ENCODE results near the gene LDLRAD4.

LDLRAD4 gene

DNA sequence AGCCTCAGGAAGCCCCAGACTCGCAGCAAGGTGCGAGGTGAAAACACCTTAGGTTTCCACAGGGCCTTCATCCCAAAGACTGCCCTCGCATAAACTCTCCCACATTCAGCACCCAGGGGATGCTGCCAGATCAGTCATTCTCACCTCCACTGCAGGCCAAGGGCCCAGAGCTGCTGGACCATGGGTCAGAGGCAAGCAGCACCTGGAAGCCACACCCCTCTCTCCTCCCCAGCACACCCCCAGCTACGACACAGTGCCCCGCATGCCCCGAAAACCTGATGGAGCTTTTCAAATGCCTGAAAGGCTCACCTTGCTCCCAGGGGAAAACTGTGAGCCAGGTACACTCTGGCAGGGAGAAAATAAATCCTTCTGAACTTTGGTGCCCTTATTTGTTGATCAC lies 31.9 kb upstream of the LDLRAD4 start:
- no peak overlapping the region for H3K4me3 ChIP-seq (ENCODE audit: low read depth, low read length)
- TF ChIP-seq, protein P1, sequence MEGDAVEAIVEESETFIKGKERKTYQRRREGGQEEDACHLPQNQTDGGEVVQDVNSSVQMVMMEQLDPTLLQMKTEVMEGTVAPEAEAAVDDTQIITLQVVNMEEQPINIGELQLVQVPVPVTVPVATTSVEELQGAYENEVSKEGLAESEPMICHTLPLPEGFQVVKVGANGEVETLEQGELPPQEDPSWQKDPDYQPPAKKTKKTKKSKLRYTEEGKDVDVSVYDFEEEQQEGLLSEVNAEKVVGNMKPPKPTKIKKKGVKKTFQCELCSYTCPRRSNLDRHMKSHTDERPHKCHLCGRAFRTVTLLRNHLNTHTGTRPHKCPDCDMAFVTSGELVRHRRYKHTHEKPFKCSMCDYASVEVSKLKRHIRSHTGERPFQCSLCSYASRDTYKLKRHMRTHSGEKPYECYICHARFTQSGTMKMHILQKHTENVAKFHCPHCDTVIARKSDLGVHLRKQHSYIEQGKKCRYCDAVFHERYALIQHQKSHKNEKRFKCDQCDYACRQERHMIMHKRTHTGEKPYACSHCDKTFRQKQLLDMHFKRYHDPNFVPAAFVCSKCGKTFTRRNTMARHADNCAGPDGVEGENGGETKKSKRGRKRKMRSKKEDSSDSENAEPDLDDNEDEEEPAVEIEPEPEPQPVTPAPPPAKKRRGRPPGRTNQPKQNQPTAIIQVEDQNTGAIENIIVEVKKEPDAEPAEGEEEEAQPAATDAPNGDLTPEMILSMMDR (IDR thresholded peaks at IDR 0.05; ENCODE audit: low read depth, low read length) = no peak

DNA sequence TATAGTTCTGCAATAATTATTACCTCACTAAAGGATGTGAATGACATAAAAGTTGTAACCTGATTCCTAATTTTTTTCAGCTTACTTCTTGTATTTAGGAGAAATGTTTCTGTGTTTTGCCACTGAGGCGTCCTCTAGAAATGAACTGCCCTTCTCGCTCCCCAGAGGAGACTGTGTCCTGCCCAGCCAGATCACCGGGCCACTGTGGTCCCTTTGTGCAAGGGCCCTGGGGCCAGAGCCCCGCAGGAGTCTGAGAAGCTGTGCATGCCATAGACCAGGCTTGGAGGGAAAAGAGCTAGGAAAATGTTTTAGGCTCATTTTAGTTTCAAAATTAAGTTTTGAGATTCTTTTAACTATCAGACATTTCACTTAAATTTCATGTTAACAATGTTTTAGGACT lies 31.1 kb upstream of the LDLRAD4 start:
- H3K4me3 ChIP-seq (ENCODE audit: low read depth, low read length) = no peak overlapping the region
- TF ChIP-seq, protein P1 (IDR thresholded peaks at IDR 0.05; ENCODE audit: low read depth, low read length) = no peak

DNA sequence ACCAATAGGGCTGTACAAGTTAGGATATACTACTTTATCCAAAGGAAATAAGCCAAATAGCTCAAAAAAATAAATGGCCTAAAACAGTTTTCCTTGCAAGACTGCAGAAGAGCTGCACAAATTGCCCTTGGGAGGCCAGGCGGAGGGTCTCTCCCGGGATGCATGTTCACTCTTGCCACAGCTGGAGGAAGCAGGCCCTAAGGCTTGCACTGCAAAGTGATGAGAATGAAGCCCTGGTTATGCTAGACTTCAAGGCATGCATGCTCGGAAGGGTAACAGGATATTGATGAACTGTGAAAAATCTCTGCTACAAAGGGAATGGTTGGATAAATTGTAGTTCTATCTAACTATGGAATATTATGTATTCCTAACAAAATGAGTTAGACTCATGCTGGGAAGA lies 27.5 kb upstream of the LDLRAD4 start:
- TF ChIP-seq, protein P1 (IDR thresholded peaks at IDR 0.05; ENCODE audit: low read depth, low read length) = no peak
- H3K4me3 ChIP-seq (ENCODE audit: low read depth, low read length) = no peak overlapping the region

DNA sequence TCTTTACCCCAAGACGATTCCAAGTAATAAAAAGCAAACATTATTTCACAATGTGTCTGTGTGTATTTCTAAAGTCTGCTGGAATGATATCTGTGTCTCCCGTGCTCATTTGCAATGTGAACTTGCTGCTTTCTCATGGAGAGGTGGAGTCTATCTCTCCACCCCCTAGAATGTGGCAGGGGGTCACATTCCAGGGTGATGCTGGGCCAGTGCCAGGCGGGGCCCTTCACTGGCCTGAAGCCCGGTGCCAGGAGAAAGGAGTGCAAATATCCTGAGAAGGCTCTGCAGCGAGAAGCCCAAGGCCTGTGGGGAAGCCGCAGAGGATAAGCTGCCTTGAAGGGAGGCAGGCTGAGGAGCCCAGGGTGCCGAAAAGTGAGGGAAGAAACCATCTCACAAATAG lies 26.8 kb upstream of the LDLRAD4 start:
- TF ChIP-seq, protein P1 (IDR thresholded peaks at IDR 0.05; ENCODE audit: low read depth, low read length) = no peak
- no peak overlapping the region for H3K4me3 ChIP-seq (ENCODE audit: low read depth, low read length)

DNA sequence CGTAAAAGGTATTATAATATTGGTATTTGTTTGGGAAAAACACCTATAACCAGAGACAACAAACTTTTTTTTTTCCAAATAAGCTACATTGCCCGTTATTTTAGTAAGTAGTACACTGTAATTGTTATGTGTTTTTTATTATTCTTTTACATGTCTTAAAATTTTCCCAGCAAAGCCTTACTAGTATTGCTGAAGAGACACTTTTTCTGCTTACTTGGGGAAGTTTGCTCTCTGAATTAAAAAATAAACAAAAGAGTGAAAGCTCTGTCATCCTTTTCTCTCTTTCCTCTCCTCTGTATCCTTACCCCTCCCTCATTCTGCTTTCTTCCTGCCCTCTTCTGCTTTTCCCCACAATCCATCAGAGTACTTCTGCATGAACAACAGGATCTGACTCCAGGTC lies 25.6 kb upstream of the LDLRAD4 start:
- TF ChIP-seq, protein P1 (IDR thresholded peaks at IDR 0.05; ENCODE audit: low read depth, low read length) = no peak
- no peak overlapping the region for H3K4me3 ChIP-seq (ENCODE audit: low read depth, low read length)

DNA sequence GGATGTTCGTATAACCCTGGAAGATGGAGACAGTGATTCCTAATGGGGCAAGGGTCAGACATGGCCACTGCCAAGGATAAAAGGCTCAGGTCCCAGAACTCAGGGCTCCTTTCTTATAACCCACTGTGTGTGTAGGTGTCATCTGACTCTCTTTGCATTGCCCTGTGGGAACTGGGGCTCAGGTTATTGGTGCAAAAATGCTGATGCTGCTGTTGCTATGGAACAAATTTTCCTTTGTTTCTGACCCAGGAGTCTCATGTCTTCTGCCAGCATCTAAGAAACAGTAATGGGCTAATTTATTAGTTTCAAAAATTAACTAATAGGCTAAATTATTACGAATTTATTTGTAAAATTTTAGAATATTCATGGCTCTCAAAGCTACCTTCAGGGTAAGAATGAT lies 24.3 kb upstream of the LDLRAD4 start:
- H3K4me3 ChIP-seq (ENCODE audit: low read depth, low read length) = no peak overlapping the region
- TF ChIP-seq, protein P1 (IDR thresholded peaks at IDR 0.05; ENCODE audit: low read depth, low read length) = no peak

DNA sequence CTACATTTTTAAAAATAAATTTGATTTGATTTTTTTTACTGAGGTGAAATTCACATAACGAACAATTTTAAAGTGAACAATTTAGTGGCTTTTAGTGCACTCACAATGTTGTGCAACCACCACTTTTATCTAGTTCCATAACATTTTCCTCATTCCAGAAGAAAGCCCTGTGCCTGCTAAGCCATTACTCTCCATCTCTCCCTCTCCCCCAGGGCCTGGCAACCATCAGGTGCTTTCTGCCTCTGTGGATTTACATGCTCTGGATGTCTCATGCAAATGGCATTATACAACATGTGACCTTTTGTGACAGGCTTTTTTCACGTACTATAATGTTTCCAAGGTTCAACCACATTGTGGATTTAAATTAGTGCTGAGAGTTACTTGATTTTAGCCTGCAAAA lies 19.9 kb upstream of the LDLRAD4 start:
- TF ChIP-seq, protein P1 (IDR thresholded peaks at IDR 0.05; ENCODE audit: low read depth, low read length) = no peak
- no peak overlapping the region for H3K4me3 ChIP-seq (ENCODE audit: low read depth, low read length)
